HG03342 (cell line): ENCODE data around the gene SLC48A1.

Experiments used
- ATAC-seq: cut with Tn5 transposase; IDR thresholded peaks from one replicate; pipeline ENCODE4 v1.9.1; 2021; ENCODE audit warnings: mild to moderate bottlenecking, moderate library complexity; ENCODE audit not compliant: unreplicated experiment

Gene SLC48A1

DNA sequence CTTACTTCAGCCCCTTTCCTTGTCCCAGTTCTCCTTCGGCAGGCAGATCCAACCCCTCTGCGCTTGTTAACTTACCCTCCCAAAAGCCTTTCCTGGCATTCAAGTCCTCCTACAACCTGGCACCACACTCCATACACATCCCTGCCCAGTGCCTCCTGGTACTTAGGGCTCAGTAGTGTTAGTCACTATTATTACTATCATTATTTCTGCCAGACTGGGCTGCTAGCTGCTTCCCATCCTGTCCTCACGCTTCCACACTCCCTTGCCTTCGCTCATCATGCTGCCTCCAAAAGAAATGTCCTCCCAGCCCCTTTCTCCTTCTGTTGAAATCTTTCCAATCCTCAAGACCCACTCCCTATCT lies 48.3 kb downstream of the SLC48A1 start:
- ATAC-seq: no peak

DNA sequence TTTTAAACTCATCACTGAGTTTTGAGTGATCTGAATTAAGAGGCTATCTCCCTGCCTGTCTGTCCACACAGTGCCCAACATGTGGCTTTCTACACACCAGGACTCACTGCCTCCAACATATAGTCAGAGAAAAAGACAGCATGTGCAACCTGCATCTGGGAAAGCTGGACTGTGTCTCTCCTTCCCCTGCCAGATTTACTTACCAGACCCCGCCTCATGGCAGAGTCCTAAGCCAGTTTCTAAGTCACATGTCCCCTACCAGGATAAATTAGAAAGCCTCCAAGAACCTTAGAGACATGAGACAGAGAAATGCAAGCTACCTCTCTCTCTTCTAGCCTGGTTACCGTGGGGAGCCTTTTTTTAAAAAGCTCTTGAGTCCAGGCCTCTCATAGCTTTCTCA lies 49.4 kb downstream of the SLC48A1 start:
- ATAC-seq: no peak

GRCh38 chr12:47822863-47823262 lies 49.8 kb downstream of the SLC48A1 start:
- ATAC-seq: no peak

GRCh38 chr12:47823422-47824086 lies 50.5 kb downstream of the SLC48A1 start:
- ATAC-seq: no peak

DNA sequence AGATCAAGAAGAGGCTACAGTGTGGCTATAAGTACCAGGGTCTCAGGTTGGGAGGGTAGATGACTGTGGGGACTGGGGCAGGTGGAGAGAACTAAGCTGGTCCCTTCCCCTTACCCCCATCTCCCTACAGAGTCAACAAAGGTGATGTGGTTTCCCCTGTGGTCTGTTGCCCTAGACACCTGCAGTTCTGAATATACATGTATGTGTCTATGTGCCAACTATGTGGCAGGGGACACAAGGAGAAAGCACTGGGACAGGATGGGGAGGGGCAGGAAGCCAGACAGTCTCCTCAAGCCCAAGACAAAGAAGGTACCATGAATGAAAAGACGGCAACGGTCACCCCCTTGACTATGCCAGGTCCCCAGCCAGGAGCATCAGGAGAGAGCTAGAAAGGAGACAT lies 51.2 kb downstream of the SLC48A1 start:
- no peak for ATAC-seq

DNA sequence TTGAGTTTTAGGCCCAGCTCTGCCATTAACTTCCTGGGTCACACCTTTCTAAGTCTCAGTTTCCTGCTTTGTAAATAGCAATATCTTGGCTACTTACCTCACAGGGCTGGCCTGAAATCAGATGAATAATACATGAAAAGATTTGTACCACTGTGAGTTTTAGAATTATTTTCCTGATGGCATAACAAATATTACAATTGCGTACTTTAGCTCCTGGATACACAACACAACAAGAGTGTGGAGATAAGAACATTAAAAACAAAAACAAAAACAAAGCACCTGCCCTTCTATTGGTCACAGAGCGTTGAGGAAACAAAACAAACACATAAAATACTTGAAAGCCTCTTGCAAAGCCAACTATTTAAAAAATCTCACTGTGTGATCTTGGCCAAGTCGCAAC lies 51.6 kb downstream of the SLC48A1 start:
- ATAC-seq: no peak

GRCh38 chr12:47825173-47825639 lies 52.2 kb downstream of the SLC48A1 start:
- ATAC-seq: no peak

- ATAC-seq: no peak
Measured at GRCh38 chr12:47828008-47828975, 55.3 kb downstream of the SLC48A1 start.

GRCh38 chr12:47828976-47829482 lies 56.0 kb downstream of the SLC48A1 start:
- ATAC-seq: no peak

GRCh38 chr12:47829584-47829983 lies 56.5 kb downstream of the SLC48A1 start:
- no peak for ATAC-seq
